Neural crest cell (in vitro differentiated cells): Measurements from ENCODE around the gene FOXL1. TPM values are rescaled to one million over a fixed set of nuclear protein-coding genes. Genes with fewer than 3 reads are reported as not detected.

Experiments
- DNase-seq: peaks from one replicate; pipeline ENCODE4 v3.0.0; 2021; ENCODE audit warnings: low read depth, mixed read lengths, low spot score
- H3K27ac Mint-ChIP-seq: one replicate; pipeline ENCODE4 v1.8.0; 2021; ENCODE audit warnings: mild to moderate bottlenecking, mixed read lengths; ENCODE audit not compliant: unreplicated experiment
- H3K27me3 Mint-ChIP-seq: 2 replicates; pipeline ENCODE4 v1.8.0; 2021; ENCODE audit warnings: low read depth, mild to moderate bottlenecking, mixed read lengths
- H3K36me3 Mint-ChIP-seq: 2 replicates; pipeline ENCODE4 v1.8.0; 2021; ENCODE audit warnings: low read depth, mild to moderate bottlenecking, mixed read lengths
- H3K4me1 Mint-ChIP-seq: 2 replicates; pipeline ENCODE4 v1.8.0; 2021; ENCODE audit warnings: mixed read lengths
- H3K4me3 Mint-ChIP-seq: one replicate; pipeline ENCODE4 v1.8.0; 2021; ENCODE audit warnings: mild to moderate bottlenecking, mixed read lengths
- H3K9me3 Mint-ChIP-seq: 2 replicates; pipeline ENCODE4 v1.8.0; 2021; ENCODE audit warnings: mixed read lengths
- total RNA-seq: library from RNA; stranded (reverse); gene quantifications from 2 replicates; pipeline ENCODE4 v1.2.1, GENCODE V29; 2021
- TF ChIP-seq, protein P1 (sequence below): fragments of 200-600 bp; sonication (generic); conservative IDR thresholded peaks from 2 replicates; pipeline ENCODE4 v1.5.0; 2021; ENCODE audit warnings: antibody characterized with exemption, mild to moderate bottlenecking

FOXL1 gene
- total RNA-seq, 1 donor from 2014 or later, result 0.09 TPM

DNA sequence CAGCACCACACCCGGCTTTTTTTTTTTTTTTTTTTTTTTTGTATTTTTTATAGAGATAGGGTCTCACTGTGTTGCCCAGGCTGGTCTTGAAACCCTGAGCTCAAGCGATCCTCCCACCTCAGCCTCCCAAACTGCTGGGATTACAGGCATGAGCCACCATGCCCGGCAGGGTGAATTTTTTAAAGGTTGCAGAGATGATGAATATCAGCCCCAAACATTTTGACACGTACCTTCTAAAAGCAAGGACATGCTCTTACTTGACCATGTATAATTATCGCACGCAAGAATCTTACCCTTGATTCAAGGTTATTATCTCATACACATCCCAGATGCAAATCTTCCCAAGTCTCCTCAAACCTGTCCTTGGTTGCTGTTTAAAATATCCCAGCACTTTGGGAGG, 16.0 kb upstream of the FOXL1 start:
- Mint-ChIP-seq H3K9me3 (no peaks in the 10 kb centered on the region), H3K4me1 (peaks cover 19% of the 10 kb centered on the region), H3K36me3 (no peaks in the 10 kb centered on the region), H3K27ac (no peak overlapping the region), H3K27me3 (peaks cover 65% of the 10 kb centered on the region), H3K4me3 (no peak overlapping the region)
- TF ChIP-seq, protein P1, sequence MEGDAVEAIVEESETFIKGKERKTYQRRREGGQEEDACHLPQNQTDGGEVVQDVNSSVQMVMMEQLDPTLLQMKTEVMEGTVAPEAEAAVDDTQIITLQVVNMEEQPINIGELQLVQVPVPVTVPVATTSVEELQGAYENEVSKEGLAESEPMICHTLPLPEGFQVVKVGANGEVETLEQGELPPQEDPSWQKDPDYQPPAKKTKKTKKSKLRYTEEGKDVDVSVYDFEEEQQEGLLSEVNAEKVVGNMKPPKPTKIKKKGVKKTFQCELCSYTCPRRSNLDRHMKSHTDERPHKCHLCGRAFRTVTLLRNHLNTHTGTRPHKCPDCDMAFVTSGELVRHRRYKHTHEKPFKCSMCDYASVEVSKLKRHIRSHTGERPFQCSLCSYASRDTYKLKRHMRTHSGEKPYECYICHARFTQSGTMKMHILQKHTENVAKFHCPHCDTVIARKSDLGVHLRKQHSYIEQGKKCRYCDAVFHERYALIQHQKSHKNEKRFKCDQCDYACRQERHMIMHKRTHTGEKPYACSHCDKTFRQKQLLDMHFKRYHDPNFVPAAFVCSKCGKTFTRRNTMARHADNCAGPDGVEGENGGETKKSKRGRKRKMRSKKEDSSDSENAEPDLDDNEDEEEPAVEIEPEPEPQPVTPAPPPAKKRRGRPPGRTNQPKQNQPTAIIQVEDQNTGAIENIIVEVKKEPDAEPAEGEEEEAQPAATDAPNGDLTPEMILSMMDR, result no peak
- no peak for DNase-seq

DNA sequence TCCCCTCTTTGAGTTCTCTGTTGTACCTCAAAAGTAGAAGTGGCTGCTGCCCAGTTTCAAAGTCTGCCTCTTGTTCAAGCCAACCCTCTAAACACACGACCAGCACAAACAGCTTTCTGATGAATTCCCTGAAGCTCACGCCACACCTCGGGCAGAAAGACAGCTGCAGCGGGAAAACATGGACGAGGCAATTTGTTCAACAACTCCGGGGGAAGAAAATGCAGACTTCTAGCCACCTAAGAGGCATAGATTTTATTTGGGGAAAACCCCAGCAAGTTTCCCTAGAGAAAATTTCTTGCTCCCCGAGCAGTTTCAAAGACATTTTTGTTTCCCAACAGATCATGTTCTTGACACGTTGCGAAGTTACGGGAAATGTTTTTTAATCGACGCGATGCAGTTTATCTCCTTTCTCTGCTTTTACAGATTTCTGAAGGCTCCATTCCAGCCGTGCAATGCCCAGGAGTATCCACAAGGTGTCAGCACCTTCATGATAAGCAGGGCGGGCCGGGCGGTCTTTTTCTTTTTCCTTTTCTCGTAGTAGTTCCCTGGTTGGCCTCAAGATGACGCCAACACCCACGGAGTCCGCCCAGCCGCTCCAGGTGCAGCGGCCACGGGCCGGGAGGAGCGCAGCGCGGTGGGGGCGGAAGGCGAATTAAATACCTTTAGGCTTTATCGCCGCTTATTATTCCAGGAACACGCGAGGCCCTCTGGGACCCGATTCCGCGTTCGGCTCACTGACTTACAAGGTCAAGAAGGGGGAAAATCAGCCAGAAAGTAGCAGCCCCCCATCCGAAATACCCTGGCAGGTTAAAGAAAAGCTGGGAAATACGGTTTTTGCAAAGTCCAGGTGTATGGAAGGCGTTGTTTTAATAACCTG, 14.6 kb upstream of the FOXL1 start:
- peak overlapping the region; percentile 59 for H3K4me3 Mint-ChIP-seq
- peaks cover 19% of the 10 kb centered on the region for H3K4me1 Mint-ChIP-seq
- H3K27me3 Mint-ChIP-seq, result peaks cover 67% of the 10 kb centered on the region
- H3K36me3 Mint-ChIP-seq, result no peaks in the 10 kb centered on the region
- TF ChIP-seq, protein P1, result peak; percentile 100
- peak; percentile 95 for DNase-seq
- H3K27ac Mint-ChIP-seq, result no peak overlapping the region
- no peaks in the 10 kb centered on the region for H3K9me3 Mint-ChIP-seq

DNA sequence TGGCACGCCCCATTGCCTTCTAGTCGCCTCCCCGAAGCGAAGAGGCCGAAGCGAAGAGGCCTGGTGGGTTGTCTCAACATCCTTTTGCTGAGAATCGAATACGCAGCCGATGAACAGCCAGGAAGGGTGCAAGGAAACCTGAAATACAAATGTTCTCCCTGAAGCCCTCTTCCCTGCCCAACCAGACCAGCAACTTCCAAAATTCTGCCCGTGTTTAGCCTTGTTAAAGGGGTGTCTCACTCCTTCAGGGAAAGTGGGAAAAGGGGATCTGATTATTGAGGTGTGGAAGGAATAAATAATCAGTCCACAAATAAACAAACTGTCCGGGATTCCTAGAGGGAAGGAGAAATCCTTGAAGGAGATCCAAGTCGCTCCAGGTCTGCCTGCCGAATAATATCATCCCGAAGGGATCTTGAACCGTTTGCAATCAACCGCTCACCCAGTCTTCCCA, 13.1 kb upstream of the FOXL1 start:
- H3K36me3 Mint-ChIP-seq, result no peaks in the 10 kb centered on the region

DNA sequence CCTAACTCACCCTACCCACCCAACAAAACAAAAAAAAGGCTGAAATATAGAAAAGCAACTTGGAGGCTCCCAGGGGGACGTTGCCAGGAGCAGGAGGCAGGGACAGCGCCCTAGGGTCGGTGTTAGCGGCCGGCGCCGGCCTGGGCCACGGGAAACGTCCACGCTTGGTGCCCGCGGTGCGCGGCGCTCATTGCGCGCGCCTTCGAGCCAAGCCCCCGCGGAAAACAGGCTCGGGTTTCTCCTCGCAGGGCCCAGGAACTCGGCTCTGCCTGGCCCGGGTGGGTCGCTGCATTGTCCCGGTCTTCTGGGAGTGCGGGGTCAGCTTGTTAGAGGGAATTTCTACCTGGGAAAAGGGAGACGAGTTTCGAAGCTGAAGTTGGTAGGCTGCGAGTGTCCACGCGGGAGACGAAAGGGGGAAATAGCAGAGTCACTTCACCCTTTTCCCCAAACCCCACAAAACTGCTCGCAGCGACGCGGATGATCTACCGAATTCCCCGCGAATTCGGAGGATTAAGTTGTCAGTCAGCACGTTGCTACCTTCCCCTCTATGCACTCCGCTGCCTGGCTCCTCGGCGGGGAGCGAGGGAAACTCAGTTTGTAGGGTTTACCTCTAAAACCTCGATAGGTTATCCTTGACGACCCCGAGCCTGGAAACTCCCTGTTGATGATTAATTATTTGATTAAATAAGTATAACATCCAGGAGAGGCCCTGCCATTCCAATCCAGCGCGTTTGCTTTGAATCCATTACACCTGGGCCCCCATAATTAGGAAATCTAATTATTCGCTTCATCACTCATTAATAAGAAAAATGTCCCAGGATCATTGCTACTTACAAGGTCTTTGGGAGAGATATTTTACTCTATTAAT, 12.5 kb upstream of the FOXL1 start:
- no peaks in the 10 kb centered on the region for H3K9me3 Mint-ChIP-seq
- H3K27me3 Mint-ChIP-seq, result peaks cover 82% of the 10 kb centered on the region
- no peaks in the 10 kb centered on the region for H3K36me3 Mint-ChIP-seq
- H3K4me3 Mint-ChIP-seq, result peak overlapping the region; percentile 36
- TF ChIP-seq, protein P1, result no peak
- H3K27ac Mint-ChIP-seq, result no peak overlapping the region
- peaks cover 19% of the 10 kb centered on the region for H3K4me1 Mint-ChIP-seq
- DNase-seq, result no peak

More for the DNA sequence above, 13.1 kb upstream of the FOXL1 start:
- Mint-ChIP-seq H3K9me3 (no peaks in the 10 kb centered on the region), H3K27ac (no peak overlapping the region), H3K4me3 (peak overlapping the region; percentile 36), H3K27me3 (peaks cover 78% of the 10 kb centered on the region), H3K4me1 (peaks cover 19% of the 10 kb centered on the region)
- DNase-seq, result no peak
- TF ChIP-seq, protein P1, result no peak

DNA sequence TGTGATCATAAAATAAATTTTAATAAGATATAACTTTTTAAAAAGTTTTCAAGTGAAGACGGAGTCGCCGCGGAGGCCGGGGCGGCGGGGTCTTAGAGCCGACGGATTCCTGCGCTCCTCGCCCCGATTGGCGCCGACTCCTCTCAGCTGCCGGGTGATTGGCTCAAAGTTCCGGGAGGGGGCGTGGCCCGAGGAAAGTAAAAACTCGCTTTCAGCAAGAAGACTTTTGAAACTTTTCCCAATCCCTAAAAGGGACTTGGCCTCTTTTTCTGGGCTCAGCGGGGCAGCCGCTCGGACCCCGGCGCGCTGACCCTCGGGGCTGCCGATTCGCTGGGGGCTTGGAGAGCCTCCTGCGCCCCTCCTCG, 11.8 kb upstream of the FOXL1 start, which contains the start of gene FOXC2:
FOXC2 (plus strand) TSS at position 229 of the 365 bp plus-strand sequence. CDS start 507 bp downstream, outside the sequence.
- TF ChIP-seq, protein P1, result no peak
- no peak within 1 kb of the TSS for H3K27ac Mint-ChIP-seq

More for the DNA sequence above, 11.8 kb upstream of the FOXL1 start, which contains the start of gene FOXC2:
- Mint-ChIP-seq H3K27me3 (peaks cover 87% of the 10 kb centered on the region), H3K36me3 (no peaks in the 10 kb centered on the region), H3K4me3 (peak within 1 kb of the TSS; percentile 62), H3K4me1 (peaks cover 19% of the 10 kb centered on the region), H3K9me3 (no peaks in the 10 kb centered on the region)
- peak; percentile 80 for DNase-seq
